HCT116 (cell line): ENCODE results near the gene SLC16A5. TPM values are rescaled to one million over a fixed set of nuclear protein-coding genes. Genes with fewer than 3 reads are reported as not detected.

Source experiments
- ATAC-seq: fragments of 200-7000 bp; cut with Tn5 transposase; 2 replicates; pipeline ENCODE4 v1.9.1; 2020; ENCODE audit warnings: mild to moderate bottlenecking, moderate library complexity
- BruUV-seq: library from RNA; stranded (reverse); fragments of 400-500 nt; replicated peaks from 2 replicates; lab custom pipeline; 2021; lab: Mats Ljungman, UMichigan
- CTCF ChIA-PET: fragments of 300-600 bp; sonication (Branson Sonifier 250); formaldehyde crosslinking; loops from one replicate; lab custom pipeline; 2021; ENCODE audit warnings: antibody characterized with exemption; lab: Charles Lee
- POLR2A ChIA-PET: fragments of 300-600, 350-600 bp; sonication (Branson Sonifier 250); formaldehyde crosslinking; loops from one replicate; lab custom pipeline; 2021; ENCODE audit warnings: antibody characterized with exemption; lab: Charles Lee
- RAD21 ChIA-PET, 2 experiments: fragments of 300-600 bp; sonication (Branson Sonifier 250); formaldehyde crosslinking; loops; one replicate each; lab custom pipeline; 2023; ENCODE audit warnings: low total read pairs in 2 of 2; ENCODE audit not compliant: uncharacterized antibody in 2 of 2, unreplicated experiment in 2 of 2, low non-redundant PET in 1 of 2; lab: Charles Lee
- DNase-seq: peaks from one replicate; pipeline ENCODE4 v3.0.0-alpha.2; 2010; ENCODE audit warnings: low read depth, low spot score
- H2AFZ ChIP-seq: fragments of 200-600 bp; shearing (Covaris generic), sonication (generic); 2 replicates; pipeline ENCODE4 v1.6.1; 2017; ENCODE audit warnings: low read depth, mixed run types, mixed read lengths, antibody characterized with exemption, low read length; ENCODE audit not compliant: poor library complexity, severe bottlenecking
- H3K27ac ChIP-seq: 2 replicates; pipeline ENCODE4 v1.5.1; 2012; ENCODE audit warnings: low read depth, low read length
- H3K27me3 ChIP-seq: fragments of 200-600 bp; sonication (generic); 2 replicates; pipeline ENCODE4 v1.6.1; 2016; ENCODE audit warnings: mixed run types, low read length, mixed read lengths; ENCODE audit not compliant: insufficient read depth
- H3K36me3 ChIP-seq, 2 experiments: fragments of 200-500 bp in 1 of 2; fragments of 200-600 bp in 1 of 2; sonication (Bioruptor generic) in 1 of 2; sonication (generic) in 1 of 2; 2 replicates each; pipeline versions ENCODE4 v1.5.1 to v1.6.1; 2014 to 2016; ENCODE audit warnings: low read length in 2 of 2, inconsistent platforms in 1 of 2, mixed read lengths in 1 of 2, mixed run types in 1 of 2; ENCODE audit not compliant: insufficient read depth in 2 of 2, control insufficient read depth in 1 of 2
- H3K4me1 ChIP-seq, 2 experiments: fragments of 200-600 bp in 1 of 2; sonication (generic) in 1 of 2; 2 replicates each; pipeline versions ENCODE4 v1.5.1 to v1.6.1; 2012 to 2017; ENCODE audit warnings: low read length in 2 of 2, inconsistent platforms in 1 of 2, mild to moderate bottlenecking in 1 of 2, mixed read lengths in 1 of 2, mixed run types in 1 of 2, moderate library complexity in 1 of 2; ENCODE audit not compliant: insufficient read depth in 2 of 2, control insufficient read depth in 1 of 2
- H3K4me2 ChIP-seq: fragments of 200-600 bp; sonication (generic); 2 replicates; pipeline ENCODE4 v1.6.1; 2017; ENCODE audit warnings: mixed run types, low read length, mixed read lengths
- H3K4me3 ChIP-seq, 2 experiments: fragments of 200-600 bp in 1 of 2; sonication (generic) in 1 of 2; replicated peaks in 1 of 2; 2 replicates each; pipeline ENCODE4 v1.5.1; 2011 to 2016; ENCODE audit warnings: low read length in 2 of 2, control low read depth in 1 of 2, low read depth in 1 of 2, mild to moderate bottlenecking in 1 of 2, mixed read lengths in 1 of 2, mixed run types in 1 of 2
- H3K79me2 ChIP-seq: fragments of 200-600 bp; sonication (generic); 2 replicates; pipeline ENCODE4 v1.6.1; 2017; ENCODE audit warnings: mild to moderate bottlenecking, mixed run types, low read length, moderate library complexity, mixed read lengths; ENCODE audit not compliant: insufficient read depth
- H3K9ac ChIP-seq: fragments of 200-600 bp; sonication (generic); 2 replicates; pipeline ENCODE4 v1.6.1; 2016; ENCODE audit warnings: low read length, mixed read lengths
- H3K9me2 ChIP-seq: fragments of 200-600 bp; sonication (generic), shearing (Covaris generic); 2 replicates; pipeline ENCODE4 v1.6.1; 2017; ENCODE audit warnings: mixed run types, mild to moderate bottlenecking, moderate library complexity; ENCODE audit not compliant: insufficient read depth
- H3K9me3 ChIP-seq, 2 experiments: fragments of 200-500 bp in 1 of 2; fragments of 200-600 bp in 1 of 2; sonication (Bioruptor generic) in 1 of 2; sonication (generic) in 1 of 2; 2 replicates each; pipeline ENCODE4 v1.6.1; 2014 to 2017; ENCODE audit warnings: low read length in 2 of 2, mixed read lengths in 2 of 2, inconsistent platforms in 1 of 2, low read depth in 1 of 2, mild to moderate bottlenecking in 1 of 2, mixed run types in 1 of 2, moderate library complexity in 1 of 2; ENCODE audit not compliant: control insufficient read depth in 1 of 2, insufficient read depth in 1 of 2
- H4K20me1 ChIP-seq: fragments of 200-600 bp; sonication (generic), shearing (Covaris generic); 2 replicates; pipeline ENCODE4 v1.6.1; 2017; ENCODE audit warnings: mixed run types, mild to moderate bottlenecking, moderate library complexity; ENCODE audit not compliant: insufficient read depth
- CTCF ChIP-seq, 3 experiments: fragments of 200-600 bp in 1 of 3; sonication (generic) in 1 of 3; IDR thresholded peaks in 2 of 3; conservative IDR thresholded peaks in 1 of 3; 2 replicates each; pipeline ENCODE4 v1.5.1; 2012 to 2017; ENCODE audit warnings: low read depth in 2 of 3, low read length in 2 of 3, antibody characterized with exemption in 1 of 3, borderline replicate concordance in 1 of 3, control low read depth in 1 of 3, mild to moderate bottlenecking in 1 of 3, mixed read lengths in 1 of 3, mixed run types in 1 of 3, moderate library complexity in 1 of 3; ENCODE audit not compliant: insufficient read depth in 1 of 3
- ELF1 ChIP-seq: IDR thresholded peaks from 2 replicates; pipeline ENCODE4 v1.6.1; 2012; ENCODE audit warnings: low read depth, borderline replicate concordance
- EZH2 ChIP-seq: fragments of 200-600 bp; sonication (generic); IDR thresholded peaks from 2 replicates; pipeline ENCODE4 v1.6.1; 2017; ENCODE audit warnings: antibody characterized with exemption, mixed run types
- EZH2phosphoT487 ChIP-seq: fragments of 200-600 bp; IDR thresholded peaks from 2 replicates; pipeline ENCODE4 v1.6.1; 2018; ENCODE audit warnings: antibody characterized with exemption, borderline replicate concordance
- POLR2A ChIP-seq: IDR thresholded peaks from 2 replicates; pipeline ENCODE4 v1.7.0; 2011; ENCODE audit warnings: borderline replicate concordance; ENCODE audit not compliant: insufficient read depth, insufficient read length; ENCODE audit errors: extremely low read depth
- RAD21 ChIP-seq: IDR thresholded peaks from 2 replicates; pipeline ENCODE4 v1.6.1; 2012; ENCODE audit warnings: low read depth, mild to moderate bottlenecking
- REST ChIP-seq: IDR thresholded peaks from 2 replicates; pipeline ENCODE4 v1.6.1; 2012; ENCODE audit warnings: low read depth
- YY1 ChIP-seq: IDR thresholded peaks from 2 replicates; pipeline ENCODE4 v1.6.1; 2011; ENCODE audit warnings: low read length, low read depth, moderate library complexity, mild to moderate bottlenecking; ENCODE audit not compliant: insufficient replicate concordance; ENCODE audit errors: extremely low read depth
- ZNF274 ChIP-seq: fragments of 200-500 bp; sonication (Bioruptor generic); IDR thresholded peaks from 2 replicates; pipeline ENCODE4 v1.6.1; 2014; ENCODE audit warnings: mild to moderate bottlenecking, low read depth, low read length, inconsistent platforms
- intact Hi-C: fragments of 100-400 bp; cut with micrococcal nuclease; formaldehyde crosslinking; loops from 2 replicates; pipeline ENCODE4 v1.10.0; 2022
- total RNA-seq: library from RNA; stranded (reverse); gene quantifications from one replicate; pipeline ENCODE4 v1.2.1, GENCODE V29; 2021; ENCODE audit not compliant: unreplicated experiment

Gene SLC16A5
- total RNA-seq, 1 experiment from 2014 or later: 79.3 TPM

GRCh38 chr17:75064040-75064439 is 23.7 kb upstream of the SLC16A5 start (continued):
- TF ChIP-seq REST (no peak), YY1 (no peak), EZH2 (no peak), CTCF (IDR thresholded peaks at IDR 0.05 in 2 of 3, conservative IDR thresholded peaks at IDR 0.05 in 1 of 3; ENCODE audit: borderline replicate concordance in 1 of 3, insufficient read depth in 1 of 3, low read depth in 2 of 3, low read length in 2 of 3) (no peak), ZNF274 (no peak)

- Histone ChIP-seq H3K9me2 (no peaks in the 10 kb centered on the region), H3K27me3 (no peaks in the 10 kb centered on the region), H3K9me3 (no peaks in the 10 kb centered on the region), H3K4me3 (no peak overlapping the region), H3K79me2 (no peaks in the 10 kb centered on the region), H2AFZ (no peak overlapping the region), H4K20me1 (no peaks in the 10 kb centered on the region), H3K36me3 (peaks cover 24 to 41% of the 10 kb centered on the region in 2 experiments; a peak in 3 of 4 replicates), H3K27ac (no peak overlapping the region), H3K4me1 (no peaks in the 10 kb centered on the region; a peak in 1 of 4 replicates), H3K4me2 (no peak overlapping the region), H3K9ac (no peak overlapping the region)
- TF ChIP-seq POLR2A: no peak
- TF ChIP-seq ELF1: no peak
- TF ChIP-seq ZNF274: no peak
- no peak for TF ChIP-seq CTCF (IDR thresholded peaks at IDR 0.05 in 2 of 3, conservative IDR thresholded peaks at IDR 0.05 in 1 of 3; ENCODE audit: borderline replicate concordance in 1 of 3, insufficient read depth in 1 of 3, low read depth in 2 of 3, low read length in 2 of 3)
- TF ChIP-seq EZH2phosphoT487: no peak
- TF ChIP-seq RAD21: no peak
- ChIA-PET RAD21 (no interaction called here), POLR2A (no interaction called here), CTCF (interaction anchor here (0.5 to 1.1 kb wide), 4 partner anchors 17 to 127 kb away, joined by 3 to 4 read pairs (median 3); partner anchors contain the start of gene ARMC7)
- DNase-seq (no peak), ATAC-seq (no peak)
- BruUV-seq: no TSS peak
- intact Hi-C loops: no loop called here
These were observed 23.3 kb upstream of the SLC16A5 start for GRCh38 chr17:75064460-75064859.
